ENCODE data around the gene UBASH3B. TPM values are rescaled to one million over a fixed set of nuclear protein-coding genes. Genes with fewer than 3 reads are reported as not detected.

UBASH3B gene
- total and polyA plus RNA-seq, 2 of the 13 experiments (the other 11 are each of a cell fraction or from before 2014, with no cell fraction given): 4.4 to 7.6 TPM

DNA sequence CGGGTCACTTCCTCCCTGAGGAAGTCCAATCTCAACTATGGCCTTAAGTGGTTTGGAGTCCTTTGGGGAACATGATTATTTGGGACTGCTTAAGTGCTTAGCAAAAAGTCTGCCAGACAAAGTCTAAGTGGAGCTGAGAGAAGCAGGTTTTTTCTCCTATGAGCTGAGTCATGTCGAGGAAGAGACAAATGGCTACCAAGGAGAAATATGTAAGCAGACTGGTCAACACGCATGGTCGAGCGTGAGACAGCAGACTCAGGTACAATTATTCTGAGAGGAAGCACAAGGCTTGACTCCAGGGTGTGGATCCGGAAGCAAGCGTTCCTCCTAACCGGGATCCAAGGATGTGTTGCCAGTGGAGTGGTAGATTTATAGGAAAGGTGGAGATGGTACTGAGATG is 30.6 kb downstream of the UBASH3B start (continued):
- no peak for TF ChIP-seq SPEN (CRISPR knock-in tag; IDR thresholded peaks at IDR 0.05; ENCODE audit: low read depth)
- TF ChIP-seq EEA1 (CRISPR knock-in tag; IDR thresholded peaks at IDR 0.05; ENCODE audit: borderline replicate concordance): no peak
- no peak for TF ChIP-seq ZMYM3 (CRISPR knock-in tag; IDR thresholded peaks at IDR 0.05)
- TF ChIP-seq, protein P1, sequence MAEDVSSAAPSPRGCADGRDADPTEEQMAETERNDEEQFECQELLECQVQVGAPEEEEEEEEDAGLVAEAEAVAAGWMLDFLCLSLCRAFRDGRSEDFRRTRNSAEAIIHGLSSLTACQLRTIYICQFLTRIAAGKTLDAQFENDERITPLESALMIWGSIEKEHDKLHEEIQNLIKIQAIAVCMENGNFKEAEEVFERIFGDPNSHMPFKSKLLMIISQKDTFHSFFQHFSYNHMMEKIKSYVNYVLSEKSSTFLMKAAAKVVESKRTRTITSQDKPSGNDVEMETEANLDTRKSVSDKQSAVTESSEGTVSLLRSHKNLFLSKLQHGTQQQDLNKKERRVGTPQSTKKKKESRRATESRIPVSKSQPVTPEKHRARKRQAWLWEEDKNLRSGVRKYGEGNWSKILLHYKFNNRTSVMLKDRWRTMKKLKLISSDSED (CRISPR knock-in tag; IDR thresholded peaks at IDR 0.05): no peak
- TF ChIP-seq, protein P2, sequence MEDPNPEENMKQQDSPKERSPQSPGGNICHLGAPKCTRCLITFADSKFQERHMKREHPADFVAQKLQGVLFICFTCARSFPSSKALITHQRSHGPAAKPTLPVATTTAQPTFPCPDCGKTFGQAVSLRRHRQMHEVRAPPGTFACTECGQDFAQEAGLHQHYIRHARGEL (CRISPR knock-in tag; IDR thresholded peaks at IDR 0.05): no peak

DNA sequence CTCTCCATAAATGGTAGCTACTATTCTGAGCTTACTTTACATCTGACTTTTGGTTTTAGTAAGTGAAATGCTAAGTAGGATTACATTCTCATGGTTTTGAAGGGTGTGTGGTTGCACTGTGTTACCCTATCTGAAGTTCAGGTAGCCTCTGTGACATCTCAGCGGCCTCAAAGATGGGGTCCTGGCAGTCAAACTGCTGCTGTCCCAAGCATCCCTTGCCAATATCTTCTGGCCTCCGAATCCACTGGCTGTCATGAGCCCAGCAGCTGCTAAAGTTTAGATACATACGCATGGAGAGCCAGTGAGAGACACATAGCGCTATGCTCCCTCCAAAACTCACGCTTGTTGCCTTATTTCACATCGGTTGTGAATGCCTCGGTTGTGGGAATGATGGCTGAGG is 34.9 kb downstream of the UBASH3B start:
- no peaks in the 10 kb centered on the region; a peak in 1 of 5 replicates for H3K36me3 ChIP-seq (replicated peaks in 1 of 2; ENCODE audit: control insufficient read depth in 1 of 2, insufficient read depth in 2 of 2, low read length in 2 of 2)
- BruUV-seq (replicated peaks): no TSS peak
- no peak overlapping the region for H3K9ac ChIP-seq (ENCODE audit: insufficient read depth, low read depth, low read length)
- peaks cover 31% of the 10 kb centered on the region for H3K4me1 ChIP-seq (ENCODE audit: insufficient read depth, low read length)
- no peak overlapping the region for H3K4me2 ChIP-seq (ENCODE audit: low read depth, low read length)
- no peak overlapping the region for H3K27ac ChIP-seq (ENCODE audit: extremely low read length, insufficient read depth, low read length)
- no peak overlapping the region for H2AFZ ChIP-seq (ENCODE audit: low read length)
- no peak overlapping the region for H3K4me3 ChIP-seq (replicated peaks in 1 of 3; ENCODE audit: insufficient read depth in 1 of 3, low read depth in 2 of 3, low read length in 3 of 3)
- TF ChIP-seq ZNF549 (CRISPR knock-in tag; IDR thresholded peaks at IDR 0.05) (no peak), SNRNP70 (IDR thresholded peaks at IDR 0.05; ENCODE audit: low read depth, low read length) (no peak)
- TF ChIP-seq, protein P3, sequence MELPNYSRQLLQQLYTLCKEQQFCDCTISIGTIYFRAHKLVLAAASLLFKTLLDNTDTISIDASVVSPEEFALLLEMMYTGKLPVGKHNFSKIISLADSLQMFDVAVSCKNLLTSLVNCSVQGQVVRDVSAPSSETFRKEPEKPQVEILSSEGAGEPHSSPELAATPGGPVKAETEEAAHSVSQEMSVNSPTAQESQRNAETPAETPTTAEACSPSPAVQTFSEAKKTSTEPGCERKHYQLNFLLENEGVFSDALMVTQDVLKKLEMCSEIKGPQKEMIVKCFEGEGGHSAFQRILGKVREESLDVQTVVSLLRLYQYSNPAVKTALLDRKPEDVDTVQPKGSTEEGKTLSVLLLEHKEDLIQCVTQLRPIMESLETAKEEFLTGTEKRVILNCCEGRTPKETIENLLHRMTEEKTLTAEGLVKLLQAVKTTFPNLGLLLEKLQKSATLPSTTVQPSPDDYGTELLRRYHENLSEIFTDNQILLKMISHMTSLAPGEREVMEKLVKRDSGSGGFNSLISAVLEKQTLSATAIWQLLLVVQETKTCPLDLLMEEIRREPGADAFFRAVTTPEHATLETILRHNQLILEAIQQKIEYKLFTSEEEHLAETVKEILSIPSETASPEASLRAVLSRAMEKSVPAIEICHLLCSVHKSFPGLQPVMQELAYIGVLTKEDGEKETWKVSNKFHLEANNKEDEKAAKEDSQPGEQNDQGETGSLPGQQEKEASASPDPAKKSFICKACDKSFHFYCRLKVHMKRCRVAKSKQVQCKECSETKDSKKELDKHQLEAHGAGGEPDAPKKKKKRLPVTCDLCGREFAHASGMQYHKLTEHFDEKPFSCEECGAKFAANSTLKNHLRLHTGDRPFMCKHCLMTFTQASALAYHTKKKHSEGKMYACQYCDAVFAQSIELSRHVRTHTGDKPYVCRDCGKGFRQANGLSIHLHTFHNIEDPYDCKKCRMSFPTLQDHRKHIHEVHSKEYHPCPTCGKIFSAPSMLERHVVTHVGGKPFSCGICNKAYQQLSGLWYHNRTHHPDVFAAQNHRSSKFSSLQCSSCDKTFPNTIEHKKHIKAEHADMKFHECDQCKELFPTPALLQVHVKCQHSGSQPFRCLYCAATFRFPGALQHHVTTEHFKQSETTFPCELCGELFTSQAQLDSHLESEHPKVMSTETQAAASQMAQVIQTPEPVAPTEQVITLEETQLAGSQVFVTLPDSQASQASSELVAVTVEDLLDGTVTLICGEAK (IDR thresholded peaks at IDR 0.05): no peak
- TF ChIP-seq, protein P3 (CRISPR knock-in tag; IDR thresholded peaks at IDR 0.05): no peak
- in situ Hi-C loops (cut with HindIII; ENCODE audit: extremely low pct_ligation_motif_present, low pct_unique_long_range_greater_than_20kb): no loop called here
- ATAC-seq (no peak), DNase-seq (ENCODE audit: low spot score) (no peak), FAIRE-seq (no peak)
- H3K79me2 ChIP-seq (ENCODE audit: insufficient read depth, low read length): no peaks in the 10 kb centered on the region
- no peaks in the 10 kb centered on the region for H4K20me1 ChIP-seq (ENCODE audit: insufficient read depth, low read length)
- H3K27me3 ChIP-seq (ENCODE audit: control insufficient read depth in 1 of 2, insufficient read depth in 2 of 2, low read length in 2 of 2): no peaks in the 10 kb centered on the region
- H3K9me3 ChIP-seq (ENCODE audit: low read length): no peaks in the 10 kb centered on the region
- ChIA-PET POLR2A (interaction anchor here (1.1 kb wide), 1 partner anchor 15 kb away, joined by 4 read pairs; no protein-coding TSS in a partner anchor), CTCF (ENCODE audit: low intra/inter-chr PET ratio, low total read pairs) (no interaction called here)
- intact Hi-C loops (cut with micrococcal nuclease; ENCODE audit: unreplicated experiment): no loop called here
- WGBS (ENCODE audit: low lambda C conversion rate): 97% methylated on average over 5 of the region's 7 CpGs

All from HepG2 (cell line).